ENCODE results near the gene RALGPS1.
A peak's percentile ranks its signal among the peaks of the same experiment; 100 is the strongest.

RALGPS1 gene

GRCh38 chr9:127232833-127233549 is 318.4 kb downstream of the RALGPS1 start:
- DNase-seq (ENCODE audit: low read depth, low spot score), result no peak

GRCh38 chr9:127233550-127233949 is 319.0 kb downstream of the RALGPS1 start:
- H3K4me3 ChIP-seq (ENCODE audit: low read length), result no peak overlapping the region
- no peak for DNase-seq (ENCODE audit: low read depth, low spot score)

More at GRCh38 chr9:127232833-127233549, 318.4 kb downstream of the RALGPS1 start:
- no peak overlapping the region for H3K4me3 ChIP-seq (ENCODE audit: low read length)

GRCh38 chr9:127233989-127234388 is 319.4 kb downstream of the RALGPS1 start:
- DNase-seq (ENCODE audit: low read depth, low spot score), result no peak

GRCh38 chr9:127237801-127238200 is 323.2 kb downstream of the RALGPS1 start:
- no peak for DNase-seq (ENCODE audit: low read depth, low spot score)
- H3K4me3 ChIP-seq (ENCODE audit: low read length), result no peak overlapping the region

More at GRCh38 chr9:127233989-127234388, 319.4 kb downstream of the RALGPS1 start:
- H3K4me3 ChIP-seq (ENCODE audit: low read length), result no peak overlapping the region

GRCh38 chr9:127241354-127241753 is 326.8 kb downstream of the RALGPS1 start:
- no peak for DNase-seq (ENCODE audit: low read depth, low spot score)
- H3K4me3 ChIP-seq (ENCODE audit: low read length), result no peak overlapping the region

GRCh38 chr9:127244609-127245601 is 330.3 kb downstream of the RALGPS1 start:
- peak; percentile 91 for DNase-seq (ENCODE audit: low read depth, low spot score)

GRCh38 chr9:127245637-127246164 is 331.1 kb downstream of the RALGPS1 start:
- peak overlapping the region; percentile 67 for H3K4me3 ChIP-seq (ENCODE audit: low read length)
- no peak for DNase-seq (ENCODE audit: low read depth, low spot score)

More at GRCh38 chr9:127244609-127245601, 330.3 kb downstream of the RALGPS1 start:
- H3K4me3 ChIP-seq (ENCODE audit: low read length), result peak overlapping the region; percentile 67

- no peak for DNase-seq (ENCODE audit: low read depth, low spot score)
- no peak overlapping the region for H3K4me3 ChIP-seq (ENCODE audit: low read length)
These were observed 333.7 kb downstream of the RALGPS1 start for GRCh38 chr9:127248241-127248640.

- H3K4me3 ChIP-seq (ENCODE audit: low read length), result no peak overlapping the region
- no peak for DNase-seq (ENCODE audit: low read depth, low spot score)
These were observed 335.3 kb downstream of the RALGPS1 start for GRCh38 chr9:127249877-127250276.

- DNase-seq (ENCODE audit: low read depth, low spot score), result no peak
- no peak overlapping the region for H3K4me3 ChIP-seq (ENCODE audit: low read length)
These were observed 336.4 kb downstream of the RALGPS1 start for GRCh38 chr9:127250896-127251391.

GRCh38 chr9:127252410-127253318 is 338.1 kb downstream of the RALGPS1 start:
- H3K4me3 ChIP-seq (ENCODE audit: low read length), result no peak overlapping the region
- DNase-seq (ENCODE audit: low read depth, low spot score), result no peak

GRCh38 chr9:127253446-127253845 is 338.9 kb downstream of the RALGPS1 start:
- no peak for DNase-seq (ENCODE audit: low read depth, low spot score)

GRCh38 chr9:127255692-127256091 is 341.1 kb downstream of the RALGPS1 start:
- no peak overlapping the region for H3K4me3 ChIP-seq (ENCODE audit: low read length)
- no peak for DNase-seq (ENCODE audit: low read depth, low spot score)

More at GRCh38 chr9:127253446-127253845, 338.9 kb downstream of the RALGPS1 start:
- H3K4me3 ChIP-seq (ENCODE audit: low read length), result no peak overlapping the region

- no peak overlapping the region for H3K4me3 ChIP-seq (ENCODE audit: low read length)
- DNase-seq (ENCODE audit: low read depth, low spot score), result no peak
These were observed 341.7 kb downstream of the RALGPS1 start for GRCh38 chr9:127256324-127256723.

- H3K4me3 ChIP-seq (ENCODE audit: low read length), result no peak overlapping the region
- DNase-seq (ENCODE audit: low read depth, low spot score), result no peak
These were observed 344.3 kb downstream of the RALGPS1 start for GRCh38 chr9:127258606-127259471.

GRCh38 chr9:127262602-127263001 is 348.0 kb downstream of the RALGPS1 start:
- no peak for DNase-seq (ENCODE audit: low read depth, low spot score)
- H3K4me3 ChIP-seq (ENCODE audit: low read length), result no peak overlapping the region

GRCh38 chr9:127263237-127263636 is 348.7 kb downstream of the RALGPS1 start:
- DNase-seq (ENCODE audit: low read depth, low spot score), result no peak
- H3K4me3 ChIP-seq (ENCODE audit: low read length), result no peak overlapping the region

GRCh38 chr9:127263664-127264063 is 349.1 kb downstream of the RALGPS1 start:
- DNase-seq (ENCODE audit: low read depth, low spot score), result no peak
- H3K4me3 ChIP-seq (ENCODE audit: low read length), result no peak overlapping the region

Data from Jurkat, Clone E6-1 (cell line).